MM.1S (cell line): ENCODE measurements around the gene RASGRP2.

ENCODE experiments used
- EZH2 ChIP-seq: fragments of 300-600 bp; sonication (generic); optimal IDR thresholded peaks from 2 replicates; pipeline ENCODE3; 2017; ENCODE audit warnings: low read depth, mild to moderate bottlenecking, antibody characterized with exemption, low read length, mixed read lengths
- EZH2phosphoT487 ChIP-seq: fragments of 300-600 bp; sonication (generic); IDR thresholded peaks from 2 replicates; pipeline ENCODE4 v1.6.1; 2018; ENCODE audit warnings: antibody characterized with exemption, low read length
- TF ChIP-seq, protein P1 (sequence below): fragments of 300-600 bp; sonication (generic); IDR thresholded peaks from 2 replicates; pipeline ENCODE4 v1.5.1; 2016; ENCODE audit warnings: antibody characterized with exemption, low read length, mixed read lengths

DNA sequence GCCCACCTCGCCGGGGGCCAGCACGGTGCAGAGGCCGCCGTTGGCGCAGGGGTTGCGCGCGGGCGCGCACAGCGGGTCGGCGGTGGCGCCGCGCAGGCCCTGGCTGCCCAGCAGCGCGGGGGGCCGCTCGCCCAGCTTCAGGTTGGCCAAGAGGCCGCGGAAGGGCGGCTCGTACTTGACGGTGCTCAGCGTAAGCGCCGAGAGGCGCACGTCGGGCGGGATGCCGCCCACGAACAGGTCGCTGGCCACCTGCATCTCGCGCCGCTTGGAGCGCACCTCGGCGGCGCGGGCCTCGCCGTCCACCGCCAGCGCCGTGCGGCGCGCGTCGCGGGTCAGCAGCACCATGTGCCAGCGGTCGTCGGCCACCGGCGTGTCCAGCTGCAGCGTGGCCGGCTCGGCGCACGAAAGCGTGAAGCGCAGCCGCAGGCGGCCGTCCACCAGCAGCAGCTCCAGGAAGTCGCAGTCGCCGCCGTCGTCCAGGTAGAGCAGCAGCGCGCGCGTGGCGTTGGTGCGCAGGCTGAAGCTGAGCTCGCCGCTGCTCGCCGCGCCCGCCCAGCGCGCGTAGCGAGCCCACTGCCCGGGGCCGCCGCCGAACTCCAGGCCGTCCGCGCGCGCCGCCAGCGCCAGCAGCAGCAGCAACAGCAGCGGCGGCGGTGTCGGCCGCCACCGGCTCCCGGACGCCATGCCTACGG is 30.8 kb downstream of the RASGRP2 start:
- TF ChIP-seq, protein P1, sequence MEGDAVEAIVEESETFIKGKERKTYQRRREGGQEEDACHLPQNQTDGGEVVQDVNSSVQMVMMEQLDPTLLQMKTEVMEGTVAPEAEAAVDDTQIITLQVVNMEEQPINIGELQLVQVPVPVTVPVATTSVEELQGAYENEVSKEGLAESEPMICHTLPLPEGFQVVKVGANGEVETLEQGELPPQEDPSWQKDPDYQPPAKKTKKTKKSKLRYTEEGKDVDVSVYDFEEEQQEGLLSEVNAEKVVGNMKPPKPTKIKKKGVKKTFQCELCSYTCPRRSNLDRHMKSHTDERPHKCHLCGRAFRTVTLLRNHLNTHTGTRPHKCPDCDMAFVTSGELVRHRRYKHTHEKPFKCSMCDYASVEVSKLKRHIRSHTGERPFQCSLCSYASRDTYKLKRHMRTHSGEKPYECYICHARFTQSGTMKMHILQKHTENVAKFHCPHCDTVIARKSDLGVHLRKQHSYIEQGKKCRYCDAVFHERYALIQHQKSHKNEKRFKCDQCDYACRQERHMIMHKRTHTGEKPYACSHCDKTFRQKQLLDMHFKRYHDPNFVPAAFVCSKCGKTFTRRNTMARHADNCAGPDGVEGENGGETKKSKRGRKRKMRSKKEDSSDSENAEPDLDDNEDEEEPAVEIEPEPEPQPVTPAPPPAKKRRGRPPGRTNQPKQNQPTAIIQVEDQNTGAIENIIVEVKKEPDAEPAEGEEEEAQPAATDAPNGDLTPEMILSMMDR, result no peak
- TF ChIP-seq EZH2 (no peak), EZH2phosphoT487 (no peak)
